Prostate gland (tissue), 2 donors: ENCODE measurements around the gene MMP11.

Experiments
- POLR2A ChIP-seq: fragments of 450-650 bp; IDR thresholded peaks from one replicate; pipeline ENCODE4 v1.6.1; 2016; ENCODE audit warnings: antibody characterized with exemption, mild to moderate bottlenecking
- POLR2AphosphoS5 ChIP-seq: sonication (generic); formaldehyde crosslinking; IDR thresholded peaks from one replicate; pipeline ENCODE4 v1.6.1; 2017; ENCODE audit warnings: antibody characterized with exemption
- TF ChIP-seq, protein P1 (sequence below), 4 experiments: fragments of 200-600 bp in 2 of 4; fragments of 450-650 bp in 2 of 4; sonication (generic) in 2 of 4; IDR thresholded peaks; 1 replicate in 3 of 4; 2 replicates in 1 of 4; pipeline ENCODE4 v1.5.1; 2016 to 2019; ENCODE audit warnings: antibody characterized with exemption in 4 of 4, mild to moderate bottlenecking in 2 of 4, moderate library complexity in 2 of 4

DNA sequence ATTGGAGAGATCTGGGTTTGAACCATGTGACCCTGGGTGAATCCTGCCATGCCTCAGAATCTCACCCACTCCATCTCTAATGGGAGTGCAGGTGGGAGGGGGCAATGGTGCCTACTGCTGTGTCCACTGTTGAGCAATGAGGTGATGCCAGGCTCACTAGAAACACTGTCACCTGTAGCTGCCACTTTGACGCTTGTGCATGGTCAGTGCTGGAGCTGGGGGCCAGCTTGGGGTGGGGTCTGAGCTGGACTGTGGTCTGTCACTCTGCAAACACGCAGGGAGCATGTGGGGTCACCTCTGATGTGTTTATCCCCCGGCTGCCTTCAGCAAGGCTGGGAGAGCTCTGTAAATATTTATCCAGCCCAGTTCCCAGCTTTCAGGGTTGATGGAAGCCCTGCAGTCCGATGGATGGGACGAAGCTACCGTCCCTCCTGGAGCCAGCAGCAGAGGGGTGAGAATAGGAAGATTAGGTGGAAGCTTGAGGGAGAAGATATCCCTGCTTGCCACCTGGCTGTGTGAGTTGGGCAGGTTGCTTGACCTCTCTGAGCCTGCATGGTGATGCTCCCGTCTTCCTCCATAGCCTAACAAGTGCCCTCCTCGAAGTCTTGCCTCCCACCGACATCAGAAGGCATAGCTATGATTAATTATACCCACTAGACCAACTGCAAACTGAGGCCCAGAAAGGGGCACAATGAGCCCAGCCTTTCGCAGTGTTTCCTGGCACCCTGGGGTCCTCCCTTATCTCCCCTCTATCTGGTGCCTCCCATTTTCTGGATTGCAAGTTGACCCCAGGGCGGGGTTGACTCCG, 1.7 kb downstream of the MMP11 start:
- TF ChIP-seq, protein P1, sequence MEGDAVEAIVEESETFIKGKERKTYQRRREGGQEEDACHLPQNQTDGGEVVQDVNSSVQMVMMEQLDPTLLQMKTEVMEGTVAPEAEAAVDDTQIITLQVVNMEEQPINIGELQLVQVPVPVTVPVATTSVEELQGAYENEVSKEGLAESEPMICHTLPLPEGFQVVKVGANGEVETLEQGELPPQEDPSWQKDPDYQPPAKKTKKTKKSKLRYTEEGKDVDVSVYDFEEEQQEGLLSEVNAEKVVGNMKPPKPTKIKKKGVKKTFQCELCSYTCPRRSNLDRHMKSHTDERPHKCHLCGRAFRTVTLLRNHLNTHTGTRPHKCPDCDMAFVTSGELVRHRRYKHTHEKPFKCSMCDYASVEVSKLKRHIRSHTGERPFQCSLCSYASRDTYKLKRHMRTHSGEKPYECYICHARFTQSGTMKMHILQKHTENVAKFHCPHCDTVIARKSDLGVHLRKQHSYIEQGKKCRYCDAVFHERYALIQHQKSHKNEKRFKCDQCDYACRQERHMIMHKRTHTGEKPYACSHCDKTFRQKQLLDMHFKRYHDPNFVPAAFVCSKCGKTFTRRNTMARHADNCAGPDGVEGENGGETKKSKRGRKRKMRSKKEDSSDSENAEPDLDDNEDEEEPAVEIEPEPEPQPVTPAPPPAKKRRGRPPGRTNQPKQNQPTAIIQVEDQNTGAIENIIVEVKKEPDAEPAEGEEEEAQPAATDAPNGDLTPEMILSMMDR (IDR thresholded peaks at IDR 0.05) = no peak
- TF ChIP-seq POLR2A (no peak), POLR2AphosphoS5 (no peak)
